Trophoblast cell (in vitro differentiated cells and primary cell): ENCODE measurements around the gene BBX.

Source experiments
- DNase-seq, 2 donors: peaks; one replicate each; pipeline ENCODE4 v3.0.0-alpha.2; 2016
- H2AFZ ChIP-seq: 2 replicates; pipeline ENCODE4 v1.6.1; 2013; ENCODE audit warnings: low read length, moderate library complexity, mild to moderate bottlenecking; ENCODE audit not compliant: insufficient read depth, poor library complexity
- H2AK5ac ChIP-seq: 2 replicates; pipeline ENCODE4 v1.6.1; 2013; ENCODE audit warnings: mild to moderate bottlenecking, low read length
- H2BK120ac ChIP-seq: 2 replicates; pipeline ENCODE4 v1.6.1; 2013; ENCODE audit warnings: low read length, mild to moderate bottlenecking, moderate library complexity; ENCODE audit not compliant: insufficient read depth, poor library complexity
- H2BK12ac ChIP-seq: 2 replicates; pipeline ENCODE4 v1.6.1; 2013; ENCODE audit warnings: mild to moderate bottlenecking, low read length, moderate library complexity
- H2BK5ac ChIP-seq: 2 replicates; pipeline ENCODE4 v1.6.1; 2013; ENCODE audit warnings: low read length, low read depth, moderate library complexity, mild to moderate bottlenecking; ENCODE audit not compliant: poor library complexity
- H3K14ac ChIP-seq: 2 replicates; pipeline ENCODE4 v1.6.1; 2013; ENCODE audit warnings: mild to moderate bottlenecking, low read length
- H3K18ac ChIP-seq: 2 replicates; pipeline ENCODE4 v1.6.1; 2013; ENCODE audit warnings: mild to moderate bottlenecking, low read length
- H3K23ac ChIP-seq: 2 replicates; pipeline ENCODE4 v1.6.1; 2013; ENCODE audit warnings: low read length
- H3K27ac ChIP-seq: 2 replicates; pipeline ENCODE4 v1.5.1; 2013; ENCODE audit warnings: low read depth, mild to moderate bottlenecking, inconsistent platforms, low read length, moderate library complexity
- H3K27me3 ChIP-seq: 2 replicates; pipeline ENCODE4 v1.6.1; 2013; ENCODE audit warnings: inconsistent platforms, mild to moderate bottlenecking, low read length, moderate library complexity; ENCODE audit not compliant: insufficient read depth
- H3K36me3 ChIP-seq, 2 experiments: 1 replicate in 1 of 2; 2 replicates in 1 of 2; pipeline ENCODE4 v1.6.1; 2013; ENCODE audit warnings: low read length in 2 of 2, mild to moderate bottlenecking in 2 of 2, moderate library complexity in 1 of 2; ENCODE audit not compliant: insufficient read depth in 2 of 2, control insufficient read depth in 1 of 2
- H3K4ac ChIP-seq: 2 replicates; pipeline ENCODE4 v1.6.1; 2013; ENCODE audit warnings: low read depth, mild to moderate bottlenecking, low read length, moderate library complexity
- H3K4me1 ChIP-seq, 2 experiments: 1 replicate in 1 of 2; 2 replicates in 1 of 2; pipeline ENCODE4 v1.6.1; 2013; ENCODE audit warnings: low read length in 2 of 2, mild to moderate bottlenecking in 2 of 2, moderate library complexity in 1 of 2; ENCODE audit not compliant: insufficient read depth in 2 of 2, control insufficient read depth in 1 of 2
- H3K4me2 ChIP-seq: 2 replicates; pipeline ENCODE4 v1.6.1; 2013; ENCODE audit warnings: inconsistent platforms, mild to moderate bottlenecking, low read length, moderate library complexity
- H3K4me3 ChIP-seq: 2 replicates; pipeline ENCODE4 v1.5.1; 2013; ENCODE audit warnings: mild to moderate bottlenecking, low read depth, low read length, inconsistent platforms
- H3K79me1 ChIP-seq: one replicate; pipeline ENCODE4 v1.6.1; 2013; ENCODE audit warnings: low read length
- H3K79me2 ChIP-seq: 2 replicates; pipeline ENCODE4 v1.6.1; 2013; ENCODE audit warnings: low read length, mild to moderate bottlenecking; ENCODE audit not compliant: control insufficient read depth, insufficient read depth, poor library complexity
- H3K9ac ChIP-seq: 2 replicates; pipeline ENCODE4 v1.6.1; 2013; ENCODE audit warnings: mild to moderate bottlenecking, low read length
- H3K9me3 ChIP-seq: 2 replicates; pipeline ENCODE4 v1.6.1; 2013; ENCODE audit warnings: low read depth, mild to moderate bottlenecking, control low read depth, inconsistent platforms, low read length; ENCODE audit not compliant: insufficient read depth
- H4K12ac ChIP-seq: 2 replicates; pipeline ENCODE4 v1.6.1; 2013; ENCODE audit warnings: low read depth, mild to moderate bottlenecking, low read length, moderate library complexity
- H4K8ac ChIP-seq: 2 replicates; pipeline ENCODE4 v1.6.1; 2013; ENCODE audit warnings: low read depth, mild to moderate bottlenecking, low read length, moderate library complexity
- H4K91ac ChIP-seq: one replicate; pipeline ENCODE4 v1.6.1; 2013; ENCODE audit warnings: low read depth, mild to moderate bottlenecking, low read length, moderate library complexity
- WGBS: extraction: QIAGEN DNeasy Blood & Tissue Kit; methylation state at CpG from one replicate; pipeline ENCODE4 v1.1.7; 2013; ENCODE audit warnings: missing lambda C conversion rate; ENCODE audit not compliant: insufficient read length, insufficient coverage; ENCODE audit errors: extremely low coverage; 5-methylcytosine and 5-hydroxymethylcytosine counted together

The BBX gene

DNA sequence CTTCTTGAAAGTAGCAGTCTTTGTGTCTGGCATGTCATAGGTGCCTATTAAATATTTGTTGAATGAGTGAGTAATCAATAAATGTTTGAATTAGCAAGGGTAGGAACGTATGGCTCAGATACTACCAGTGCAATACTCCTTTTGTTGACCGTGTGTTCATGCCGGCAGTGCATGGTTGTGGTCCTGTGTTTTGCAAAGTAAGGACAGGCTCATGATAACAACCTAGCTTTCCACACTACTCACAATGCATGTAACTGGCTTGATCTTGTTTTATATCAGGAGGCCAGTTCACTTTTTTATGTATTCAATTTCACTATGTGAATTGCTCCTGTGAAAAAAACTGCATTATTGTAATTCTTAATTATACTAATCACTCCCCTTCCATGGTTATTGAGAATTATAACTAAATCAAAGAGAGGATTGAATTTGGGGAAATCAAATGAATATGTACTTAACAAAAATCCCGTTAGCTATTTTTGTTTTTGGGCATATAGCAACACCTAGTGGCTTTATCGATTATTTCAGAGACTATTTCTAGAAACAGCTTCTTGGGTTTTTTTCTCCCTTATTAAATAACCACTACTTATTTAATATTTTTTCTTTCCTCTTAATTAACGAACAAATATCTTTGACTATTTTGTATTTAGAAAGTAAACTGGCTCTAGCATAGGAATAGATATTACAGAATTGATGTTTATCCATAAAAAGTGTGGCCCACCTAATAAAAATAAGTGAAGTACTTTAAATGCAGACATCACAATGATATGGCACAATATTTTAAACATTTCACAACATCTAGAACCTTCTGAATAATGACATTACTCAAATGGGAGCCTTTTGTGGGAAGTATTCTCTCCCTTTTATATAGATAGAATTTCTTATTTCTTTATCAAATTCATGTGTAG, 218.5 kb downstream of the BBX start:
- Histone ChIP-seq H3K9me3 (no peaks in the 10 kb centered on the region), H3K9ac (no peak overlapping the region), H4K8ac (no peak overlapping the region), H3K79me2 (no peaks in the 10 kb centered on the region), H3K4me3 (no peak overlapping the region), H2BK5ac (no peak overlapping the region), H3K14ac (no peak overlapping the region), H3K36me3 (peaks cover 0 to 2% of the 10 kb centered on the region in 2 experiments), H2BK12ac (no peak overlapping the region), H3K18ac (no peak overlapping the region), H2BK120ac (no peak overlapping the region), H3K4me2 (no peak overlapping the region), H3K23ac (no peak overlapping the region), H3K4ac (no peak overlapping the region), H3K79me1 (no peaks in the 10 kb centered on the region), H4K91ac (no peak overlapping the region), H4K12ac (no peak overlapping the region), H2AFZ (no peak overlapping the region), H3K27ac (no peak overlapping the region), H3K4me1 (no peaks in the 10 kb centered on the region), H2AK5ac (no peak overlapping the region), H3K27me3 (no peaks in the 10 kb centered on the region)
- peak in 1 of 2 donors; percentile 44 for DNase-seq
- WGBS: 100% methylated on average over 1 of the region's 6 CpGs

DNA sequence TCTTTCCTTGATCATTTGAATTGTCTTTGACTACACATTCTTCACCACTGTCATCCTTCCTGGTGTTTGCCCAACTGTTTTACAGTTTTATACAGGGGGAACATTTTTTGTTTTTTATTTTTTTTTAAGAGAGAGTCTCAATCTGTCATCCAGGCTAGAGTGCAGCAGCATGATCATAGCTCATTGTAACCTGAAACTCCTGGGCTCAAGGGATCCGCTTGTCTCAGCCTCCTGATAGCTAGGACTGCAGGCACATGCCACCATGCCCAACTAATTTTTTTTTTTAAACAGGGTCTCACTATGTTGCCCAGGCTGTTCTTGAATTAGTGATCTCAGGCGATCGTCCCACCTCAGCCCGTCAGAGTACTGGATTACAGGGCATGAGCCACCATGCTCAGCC, 222.6 kb downstream of the BBX start:
- Histone ChIP-seq H3K27ac (no peak overlapping the region), H2BK5ac (no peak overlapping the region), H3K14ac (no peak overlapping the region), H3K27me3 (no peaks in the 10 kb centered on the region), H2BK12ac (peak overlapping the region; percentile 31), H4K12ac (no peak overlapping the region), H3K9ac (no peak overlapping the region), H4K91ac (no peak overlapping the region), H3K4me3 (no peak overlapping the region), H2AK5ac (no peak overlapping the region), H3K9me3 (no peaks in the 10 kb centered on the region), H2BK120ac (no peak overlapping the region), H2AFZ (no peak overlapping the region), H3K4ac (no peak overlapping the region), H3K79me1 (no peaks in the 10 kb centered on the region), H3K4me2 (no peak overlapping the region), H3K18ac (no peak overlapping the region), H3K36me3 (no peaks in the 10 kb centered on the region), H4K8ac (no peak overlapping the region), H3K23ac (no peak overlapping the region), H3K4me1 (no peaks in the 10 kb centered on the region), H3K79me2 (no peaks in the 10 kb centered on the region)
- DNase-seq: no peak
- WGBS: no CpG with 5 or more reads among the region's 4 CpGs

DNA sequence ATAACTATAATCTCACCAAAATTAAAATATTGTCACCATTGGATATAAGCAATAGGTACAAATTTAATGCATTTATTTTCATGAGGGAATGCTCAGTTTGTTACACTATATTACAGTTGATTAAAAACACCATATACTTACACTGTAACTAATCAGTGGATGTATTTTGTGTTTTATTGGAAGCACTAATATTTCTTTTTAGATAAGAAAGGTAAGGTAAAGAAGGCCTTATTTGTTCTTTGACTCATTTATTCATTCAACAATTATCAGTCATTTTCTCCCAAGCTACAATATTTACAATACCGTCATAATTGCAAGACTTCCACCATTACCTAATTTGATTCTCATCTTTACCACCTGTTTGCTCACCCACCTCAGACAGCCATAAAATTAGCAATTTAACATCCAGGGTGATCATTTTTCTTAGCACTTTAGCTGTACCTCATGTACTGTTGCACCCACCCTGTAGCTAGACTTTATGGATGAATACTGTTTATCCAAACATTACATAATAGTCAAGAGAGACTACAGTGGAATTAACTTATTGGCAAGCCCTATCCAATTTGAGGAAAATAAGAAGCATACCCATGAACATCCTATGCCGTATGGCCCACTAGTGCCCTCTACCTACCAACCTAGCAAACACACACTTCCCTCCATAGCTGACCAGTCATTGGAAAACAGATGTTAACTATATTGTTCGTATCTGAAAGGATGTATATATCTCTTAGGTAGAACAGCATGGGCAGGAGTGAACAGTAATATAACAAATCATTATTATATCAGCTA, 229.6 kb downstream of the BBX start:
- H3K9ac ChIP-seq: no peak overlapping the region
- H3K4me3 ChIP-seq: no peak overlapping the region
- no peak overlapping the region for H3K27ac ChIP-seq
- H3K4me2 ChIP-seq: no peak overlapping the region
- H4K12ac ChIP-seq: no peak overlapping the region
- H3K9me3 ChIP-seq: no peaks in the 10 kb centered on the region
- DNase-seq: peak in 1 of 2 donors; percentile 37
- H3K79me2 ChIP-seq: no peaks in the 10 kb centered on the region
- no peak overlapping the region for H3K14ac ChIP-seq
- H3K79me1 ChIP-seq: no peaks in the 10 kb centered on the region
- no peak overlapping the region for H4K91ac ChIP-seq
- no peak overlapping the region for H3K18ac ChIP-seq
- no peak overlapping the region for H2AFZ ChIP-seq
- H3K27me3 ChIP-seq: no peaks in the 10 kb centered on the region
- no CpG with 5 or more reads among the region's 3 CpGs for WGBS
- no peak overlapping the region for H2BK120ac ChIP-seq
- H3K4me1 ChIP-seq: no peaks in the 10 kb centered on the region
- no peak overlapping the region for H3K23ac ChIP-seq
- H2BK12ac ChIP-seq: no peak overlapping the region
- no peak overlapping the region for H4K8ac ChIP-seq
- H3K4ac ChIP-seq: no peak overlapping the region
- H3K36me3 ChIP-seq: no peaks in the 10 kb centered on the region
- no peak overlapping the region for H2AK5ac ChIP-seq
- H2BK5ac ChIP-seq: no peak overlapping the region

DNA sequence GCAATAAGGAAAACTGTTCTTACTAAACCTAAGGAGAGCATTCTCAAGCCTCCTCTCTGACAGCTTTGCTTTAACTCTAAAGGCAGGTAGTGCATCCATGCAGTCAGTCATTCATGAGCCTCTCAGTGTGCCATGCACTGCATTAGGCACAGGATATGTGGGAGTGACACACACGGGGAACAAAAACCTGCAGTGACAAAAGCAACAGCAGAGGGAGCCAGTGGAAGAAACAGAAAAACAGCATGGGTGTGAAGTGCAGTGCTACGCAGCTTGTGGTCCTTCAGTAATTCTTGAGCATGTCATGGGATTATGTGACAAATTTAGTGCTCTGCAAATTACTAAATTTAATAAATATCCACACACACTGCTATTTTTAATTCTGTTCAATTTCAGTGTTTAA, 230.7 kb downstream of the BBX start:
- no peak overlapping the region for H2BK12ac ChIP-seq
- no peak overlapping the region for H3K23ac ChIP-seq
- no peak overlapping the region for H2AFZ ChIP-seq
- no peak overlapping the region for H4K12ac ChIP-seq
- H3K27ac ChIP-seq: no peak overlapping the region
- no peak overlapping the region for H3K18ac ChIP-seq
- H3K9me3 ChIP-seq: no peaks in the 10 kb centered on the region
- H3K14ac ChIP-seq: no peak overlapping the region
- no peak overlapping the region for H3K4ac ChIP-seq
- no peak overlapping the region for H2BK120ac ChIP-seq
- H3K36me3 ChIP-seq: no peaks in the 10 kb centered on the region
- no peak overlapping the region for H3K4me3 ChIP-seq
- no CpG with 5 or more reads among the region's 2 CpGs for WGBS
- no peaks in the 10 kb centered on the region for H3K79me1 ChIP-seq
- no peak overlapping the region for H3K9ac ChIP-seq
- no peak overlapping the region for H4K91ac ChIP-seq
- no peak overlapping the region for H2AK5ac ChIP-seq
- peak; percentile 11 to 62 for DNase-seq
- no peaks in the 10 kb centered on the region for H3K4me1 ChIP-seq
- no peak overlapping the region for H3K4me2 ChIP-seq
- H4K8ac ChIP-seq: no peak overlapping the region
- H3K27me3 ChIP-seq: no peaks in the 10 kb centered on the region
- H3K79me2 ChIP-seq: no peaks in the 10 kb centered on the region
- no peak overlapping the region for H2BK5ac ChIP-seq
